DMS53 (cell line): Measurements from ENCODE around the gene DUS1L.

Experiments
- DNase-seq: peaks from one replicate; lab custom pipeline; 2025; lab: John Stamatoyannopoulos, UW

DUS1L gene

DNA sequence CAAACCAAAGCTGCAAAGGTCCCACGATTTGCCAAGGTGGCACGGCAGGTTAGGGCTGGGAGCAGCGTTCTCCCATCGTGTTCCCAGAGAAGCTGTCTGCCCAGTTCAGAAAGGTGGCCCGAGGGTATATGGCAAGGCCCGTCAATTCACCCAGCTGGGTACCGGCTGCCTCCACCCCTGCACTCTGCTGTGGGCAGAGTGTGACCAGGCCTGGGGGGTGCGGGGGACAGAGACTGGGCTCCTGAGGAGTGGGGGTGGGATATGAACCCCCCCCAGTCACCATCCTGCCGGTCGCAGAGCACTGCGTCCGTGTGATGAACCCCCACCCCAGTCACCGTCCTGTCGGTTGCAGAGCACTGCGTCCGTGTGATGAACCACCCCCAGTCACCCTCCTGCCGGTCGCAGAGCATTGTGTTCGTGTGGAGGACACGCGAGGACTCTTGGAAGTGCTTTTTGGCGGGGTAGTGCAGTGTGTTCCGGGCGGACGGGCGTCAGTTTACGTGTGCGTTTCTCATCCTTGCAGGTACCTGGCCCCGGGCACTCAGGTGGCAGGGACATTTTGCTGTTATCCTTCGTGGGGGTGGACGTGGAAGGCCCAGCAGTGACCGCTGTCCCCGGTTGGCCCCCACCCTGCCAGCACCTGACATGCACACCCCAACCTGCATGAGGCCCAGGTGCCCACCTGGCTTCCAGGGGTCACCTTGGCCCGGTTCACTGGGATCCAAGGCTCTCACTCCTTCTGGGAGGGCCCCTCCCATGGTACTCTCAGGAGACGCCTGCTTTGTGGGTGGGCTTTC is 35.1 kb upstream of the DUS1L start:
- DNase-seq: no peak

GRCh38 chr17:82098939-82099763 is 33.5 kb upstream of the DUS1L start:
- peak; percentile 92 for DNase-seq

- peak; percentile 99 for DNase-seq
Measured at GRCh38 chr17:82098169-82098938, 32.8 kb upstream of the DUS1L start, which contains the start of gene FASN. Gene FASN (minus strand): TSS chr17:82098236. CDS start chr17:82096445, 1,791 bp downstream.

DNA sequence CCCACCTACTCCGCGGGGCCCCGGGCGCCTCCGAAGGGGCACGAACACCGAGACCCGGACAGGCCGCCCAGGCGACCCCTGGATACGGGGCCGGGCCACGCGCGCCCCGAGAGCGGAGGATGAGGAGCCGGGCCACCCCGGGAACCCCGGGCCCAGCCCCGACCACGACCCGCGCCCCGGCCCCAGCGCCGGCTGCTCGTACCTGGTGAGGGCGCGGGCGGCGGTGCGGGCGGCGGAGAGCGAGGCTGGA is 32.2 kb upstream of the DUS1L start:
- no peak for DNase-seq

GRCh38 chr17:82097184-82097918 is 31.7 kb upstream of the DUS1L start:
- DNase-seq: peak; percentile 84

- DNase-seq: no peak
Measured at GRCh38 chr17:82096709-82097183, 31.1 kb upstream of the DUS1L start.

GRCh38 chr17:82095777-82096708 is 30.4 kb upstream of the DUS1L start:
- no peak for DNase-seq

DNA sequence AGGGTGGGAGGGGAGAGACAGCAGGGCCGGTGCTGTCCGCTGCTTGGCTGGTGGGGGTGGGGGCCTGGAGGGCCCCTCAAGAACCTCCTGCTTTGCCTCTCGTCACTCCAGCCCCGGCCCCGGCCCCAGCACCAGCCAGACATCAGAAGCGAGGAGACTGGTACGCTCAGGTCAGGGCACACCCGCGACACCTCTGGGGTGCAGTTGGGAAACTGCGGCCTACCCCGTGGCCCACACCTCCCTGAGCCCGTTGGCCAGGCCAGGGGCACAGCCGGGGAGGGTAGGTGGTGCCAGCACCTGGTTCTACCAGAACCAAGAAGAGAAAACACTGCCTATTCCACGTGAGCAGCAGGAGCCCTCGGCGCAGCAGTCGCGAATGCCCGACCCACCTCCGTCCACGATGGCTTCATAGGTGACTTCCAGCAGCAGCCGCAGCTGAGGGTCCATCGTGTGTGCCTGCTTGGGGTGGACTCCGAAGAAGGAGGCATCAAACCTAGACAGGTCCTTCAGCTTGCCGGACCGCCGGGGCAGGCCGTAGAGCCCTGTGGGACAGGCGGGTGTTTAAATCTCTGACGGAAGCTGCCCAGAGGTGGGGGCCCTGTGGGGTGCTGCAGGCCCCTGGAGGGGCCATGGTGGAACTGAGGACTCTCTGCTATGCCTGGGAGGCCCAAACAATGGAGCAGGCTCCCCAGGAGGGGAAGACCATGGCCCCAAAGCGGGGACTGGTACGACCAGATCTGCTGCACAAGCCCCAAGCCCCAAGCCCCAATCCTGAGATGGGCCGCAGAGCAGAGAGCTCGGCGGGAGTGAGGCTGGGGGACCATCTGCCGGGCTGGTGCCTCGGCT is 29.6 kb upstream of the DUS1L start:
- no peak for DNase-seq

GRCh38 chr17:82092995-82093751 is 27.6 kb upstream of the DUS1L start:
- DNase-seq: no peak

- no peak for DNase-seq
Measured at GRCh38 chr17:82092628-82092994, 27.0 kb upstream of the DUS1L start.

GRCh38 chr17:82092094-82092586 is 26.5 kb upstream of the DUS1L start:
- no peak for DNase-seq

DNA sequence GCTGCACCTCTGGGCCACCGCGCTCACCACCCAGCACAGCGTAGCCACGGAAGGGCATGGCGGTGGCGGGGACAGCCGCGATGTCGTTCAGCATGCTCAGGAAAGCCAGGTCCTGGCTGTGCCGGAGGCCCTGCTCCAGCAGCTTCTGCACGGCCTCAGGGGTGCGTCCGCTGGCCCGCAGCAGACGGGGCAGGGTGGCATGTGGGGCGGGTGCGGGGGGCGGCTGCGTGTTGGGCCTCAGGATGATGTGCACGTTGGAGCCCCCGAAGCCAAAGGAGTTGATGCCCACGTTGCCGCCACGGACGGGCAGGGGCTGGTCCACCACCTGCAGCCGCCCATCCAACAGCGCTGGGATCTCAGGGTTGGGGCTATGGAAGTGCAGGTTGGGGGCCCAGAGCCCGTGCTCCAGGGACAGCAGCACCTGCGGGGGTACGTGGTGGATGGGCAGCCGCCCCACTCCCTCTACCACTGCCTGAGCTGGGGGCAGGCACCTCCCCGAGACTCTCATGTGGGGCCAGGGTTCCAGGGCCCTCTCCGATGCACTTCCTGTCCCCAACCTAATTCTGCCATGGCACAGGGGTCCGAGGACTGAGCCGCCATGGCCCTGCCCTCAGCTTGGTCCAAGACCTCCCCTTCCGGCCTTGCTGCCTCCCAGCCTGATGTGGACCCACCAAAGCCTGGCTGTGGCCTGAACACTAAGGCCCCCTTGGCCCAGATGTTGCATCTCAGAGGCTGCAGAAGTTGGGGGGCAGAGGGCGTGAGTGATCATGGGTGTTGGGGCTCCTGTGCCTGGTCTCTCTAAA is 25.9 kb upstream of the DUS1L start:
- no peak for DNase-seq

DNA sequence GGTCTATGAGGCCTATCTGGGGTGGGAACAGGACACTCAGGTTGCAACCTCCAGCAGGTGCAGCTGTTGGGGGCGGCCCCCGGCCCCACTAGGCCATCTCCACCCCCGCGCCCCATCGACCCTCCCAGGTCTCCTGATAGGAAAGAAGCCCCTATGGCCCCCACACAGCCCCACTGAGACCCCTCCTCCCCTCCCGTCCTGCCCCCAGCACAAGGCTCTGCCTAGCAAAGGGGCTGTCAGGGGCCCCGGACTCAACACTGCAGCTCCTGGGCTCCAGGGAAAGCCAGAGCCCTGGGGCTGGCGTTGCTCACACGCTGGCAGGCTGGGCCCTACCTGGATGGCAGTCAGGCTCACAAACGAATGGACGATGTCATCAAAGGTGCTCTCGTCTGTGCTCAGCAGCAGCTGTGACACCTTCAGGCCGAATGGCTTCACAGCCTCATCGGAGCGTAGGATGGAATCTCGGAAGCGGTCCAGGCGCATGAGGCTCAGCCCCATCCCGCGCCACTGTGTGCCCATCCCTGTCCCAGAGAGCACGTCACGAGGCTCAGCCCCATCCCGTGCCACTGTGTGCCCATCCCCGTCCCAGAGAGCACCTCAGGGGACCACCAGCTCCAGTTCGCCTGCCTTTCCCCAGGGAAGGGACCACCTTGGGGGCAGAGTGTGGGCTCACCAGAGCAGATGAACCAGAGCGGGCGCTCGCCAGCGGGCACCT is 25.1 kb upstream of the DUS1L start:
- DNase-seq: peak; percentile 50

GRCh38 chr17:82089723-82090548 is 24.3 kb upstream of the DUS1L start:
- no peak for DNase-seq

- DNase-seq: no peak
Measured at GRCh38 chr17:82088838-82089722, 23.5 kb upstream of the DUS1L start.
